Adipose tissue (tissue), 3 donors: ENCODE results near the gene WDR35. TPM values are rescaled to one million over a fixed set of nuclear protein-coding genes. Genes with fewer than 3 reads are reported as not detected.

ENCODE experiments used
- H3K27ac ChIP-seq: one replicate; pipeline ENCODE4 v1.5.1; 2013; ENCODE audit warnings: low read depth, low read length
- WGBS, 3 donors: extraction: QIAGEN DNeasy Blood & Tissue Kit; methylation state at CpG; one replicate each; pipeline ENCODE4 v1.1.7; 2013; 5-methylcytosine and 5-hydroxymethylcytosine counted together
- polyA plus RNA-seq, 3 donors: library from polyadenylated mRNA; stranded (reverse); fragments of 200-250 nt; gene quantifications; one replicate each; pipeline ENCODE4 v1.2.3, GENCODE V29; 2013
- donor health status: healthy with polysubstance abuse.
- donor health status: Bipolar disorder and iron deficiency.
- donor health status: healthy.

The WDR35 gene
- polyA plus RNA-seq, result 1 to 10 TPM; 2.2 to 4.5 (median 2.9) TPM

DNA sequence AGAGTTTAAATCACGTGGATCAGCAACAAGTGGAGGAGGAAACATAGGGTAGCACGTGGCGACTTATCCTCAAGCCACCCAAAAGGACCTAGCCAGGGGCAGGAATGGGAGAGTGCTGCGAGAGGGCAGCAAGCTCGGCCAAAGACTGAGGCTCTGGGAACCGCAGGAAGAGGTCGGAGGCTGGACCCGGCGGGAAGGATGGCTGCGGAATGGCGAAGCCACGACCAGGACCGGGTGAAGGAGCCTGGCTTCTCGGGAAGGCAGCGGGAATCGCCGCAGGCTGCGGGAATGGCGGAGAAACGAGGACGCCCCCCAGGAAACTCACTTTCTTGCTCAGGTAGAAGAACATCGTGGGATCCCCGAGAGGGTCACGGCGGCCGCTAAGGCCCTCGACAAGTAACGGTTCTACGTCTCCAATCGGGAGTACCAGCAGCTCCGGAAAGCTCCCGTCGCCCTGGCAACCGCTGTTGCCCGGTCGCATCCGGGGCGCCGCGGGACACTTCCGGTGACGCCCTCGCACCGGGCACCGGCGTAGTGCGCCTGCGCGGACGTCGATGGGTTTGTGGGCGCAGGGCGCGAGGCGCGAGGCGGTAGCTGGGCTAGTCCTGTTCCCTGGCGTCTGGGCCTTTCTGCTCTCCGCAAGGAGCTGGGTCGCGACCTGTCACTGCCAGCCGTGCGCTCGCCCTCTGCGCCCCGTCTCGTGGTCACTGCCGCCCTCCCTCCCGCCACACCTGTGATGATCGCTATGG is at the start of gene WDR35:
WDR35 (minus strand) TSS at position 439 of the 749 bp plus-strand sequence; CDS start at position 349, 90 bp downstream.
- H3K27ac ChIP-seq, result no peak within 1 kb of the TSS
- 0 to 1% (median 1%) methylated on average over 70 of the region's 70 CpGs for WGBS, 3 donors

DNA sequence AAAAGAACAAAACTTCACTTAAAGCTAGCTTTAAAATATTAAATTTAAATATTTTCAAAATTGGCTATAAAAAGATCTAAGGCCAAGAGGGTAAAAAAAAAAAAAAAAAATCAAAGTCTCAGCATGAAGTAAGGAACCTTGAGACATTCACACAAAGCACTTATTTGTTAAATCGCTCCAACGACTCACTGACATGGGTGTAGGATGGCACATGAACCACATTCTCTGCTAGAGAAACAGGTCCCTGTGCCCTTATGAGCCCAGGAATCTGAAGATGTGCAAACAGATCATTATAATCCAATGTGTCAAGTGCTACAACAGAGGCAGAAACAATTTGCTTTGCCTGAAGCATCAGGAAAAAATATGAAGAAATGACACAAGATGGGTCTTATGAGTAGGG is 47.8 kb upstream of the WDR35 start:
- H3K27ac ChIP-seq, result no peak overlapping the region
- WGBS, 3 donors, result 58 to 77% (median 73%) methylated on average over 2 of the region's 2 CpGs

DNA sequence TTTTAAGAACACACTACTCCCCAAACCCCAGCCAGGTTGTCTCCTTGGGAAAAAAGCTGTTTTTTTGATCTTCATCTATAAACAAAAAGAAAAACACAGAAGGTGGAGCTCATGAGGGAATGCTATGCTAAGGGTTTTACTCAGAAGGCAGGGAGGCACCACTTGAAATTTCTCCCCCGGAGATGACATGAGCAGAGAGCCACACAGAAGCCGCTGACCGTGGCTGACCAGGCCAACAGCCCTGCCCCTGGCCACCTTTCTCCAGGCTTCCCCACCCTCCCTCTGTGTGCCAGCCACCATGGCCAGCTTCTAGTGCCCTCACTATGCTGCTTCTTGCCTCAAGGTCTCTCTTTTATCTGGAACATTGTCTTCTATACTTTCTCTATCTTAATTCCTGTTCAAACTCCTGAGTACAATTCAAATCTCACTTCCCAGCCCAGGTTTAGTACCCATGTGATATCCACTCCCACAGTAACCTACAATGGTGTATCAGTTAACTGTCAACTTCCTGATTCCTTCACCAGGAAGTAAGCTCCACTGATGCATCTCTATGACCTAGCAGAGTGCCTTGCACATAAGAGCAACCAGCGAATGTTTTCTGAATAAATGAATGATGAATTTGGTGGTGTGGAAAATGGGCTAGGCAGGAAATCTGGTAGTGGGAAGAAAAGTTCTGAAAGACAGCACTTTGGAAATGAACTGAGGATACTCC is 46.2 kb upstream of the WDR35 start:
- H3K27ac ChIP-seq, result no peak overlapping the region

DNA sequence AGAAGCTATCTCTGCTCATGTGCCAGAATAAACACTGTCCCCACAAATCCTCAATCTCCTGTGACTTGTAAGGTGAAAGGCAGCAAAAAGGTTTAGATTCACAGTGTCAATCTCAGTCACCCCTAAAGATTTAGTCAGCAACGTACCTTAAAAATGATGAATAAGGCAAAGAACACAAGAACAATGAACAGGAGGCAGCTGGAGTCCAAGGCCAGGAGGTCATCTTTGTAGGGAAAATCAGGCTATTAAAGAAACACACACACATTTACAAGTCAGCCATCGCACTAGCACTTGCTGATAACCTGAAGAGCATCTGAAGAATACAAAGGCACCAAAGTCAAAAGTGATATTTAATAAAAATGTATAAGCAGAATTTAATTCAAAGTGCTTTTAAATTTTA is 44.9 kb upstream of the WDR35 start:
- 50 to 79% (median 71%) methylated on average over 2 of the region's 2 CpGs for WGBS, 3 donors
- no peak overlapping the region for H3K27ac ChIP-seq

More for the DNA sequence above, 46.2 kb upstream of the WDR35 start:
- WGBS, 3 donors, result 57 to 75% (median 66%) methylated on average over 4 of the region's 4 CpGs

DNA sequence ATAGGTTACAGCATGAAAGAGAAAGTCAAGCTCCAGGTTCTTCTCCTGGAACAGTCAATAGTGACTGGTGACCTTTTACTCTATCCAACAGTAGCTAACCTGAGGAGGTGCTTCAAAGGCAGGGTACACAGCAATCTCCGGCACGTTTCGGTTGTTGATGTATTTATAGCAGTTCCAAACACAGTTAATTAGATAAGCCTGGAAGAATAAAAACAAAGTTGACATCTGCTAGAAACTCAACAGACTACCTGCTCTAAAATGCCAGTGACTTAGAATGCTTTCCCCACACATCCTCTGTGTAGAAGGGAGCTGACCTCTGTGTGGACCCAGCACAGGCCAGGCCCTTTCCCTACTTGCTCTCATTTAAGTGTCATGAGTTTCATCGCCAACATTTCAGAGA is 44.3 kb upstream of the WDR35 start:
- H3K27ac ChIP-seq, result no peak overlapping the region
- 41 to 80% (median 79%) methylated on average over 4 of the region's 4 CpGs for WGBS, 3 donors

DNA sequence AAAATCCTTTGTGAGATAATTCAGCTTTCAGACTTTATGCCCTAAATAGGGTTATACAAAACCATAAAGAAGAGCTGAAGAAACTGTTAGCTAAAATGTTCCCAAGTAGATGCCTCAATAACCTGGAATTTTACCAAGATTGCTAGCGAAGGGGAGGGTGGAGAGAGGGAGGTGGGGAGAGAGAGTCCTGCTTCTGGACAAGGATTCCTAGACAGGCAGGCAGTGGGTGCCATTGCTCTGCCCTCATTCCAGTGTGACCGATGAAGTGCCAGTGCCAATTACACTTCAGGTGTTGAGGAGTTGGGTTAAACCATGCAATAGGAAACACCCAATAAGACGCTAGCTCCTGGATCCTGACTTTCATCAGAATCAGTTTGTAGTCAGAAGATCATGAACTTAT is 43.4 kb upstream of the WDR35 start:
- WGBS, 3 donors, result 78 to 90% (median 86%) methylated on average over 3 of the region's 3 CpGs
- no peak overlapping the region for H3K27ac ChIP-seq

DNA sequence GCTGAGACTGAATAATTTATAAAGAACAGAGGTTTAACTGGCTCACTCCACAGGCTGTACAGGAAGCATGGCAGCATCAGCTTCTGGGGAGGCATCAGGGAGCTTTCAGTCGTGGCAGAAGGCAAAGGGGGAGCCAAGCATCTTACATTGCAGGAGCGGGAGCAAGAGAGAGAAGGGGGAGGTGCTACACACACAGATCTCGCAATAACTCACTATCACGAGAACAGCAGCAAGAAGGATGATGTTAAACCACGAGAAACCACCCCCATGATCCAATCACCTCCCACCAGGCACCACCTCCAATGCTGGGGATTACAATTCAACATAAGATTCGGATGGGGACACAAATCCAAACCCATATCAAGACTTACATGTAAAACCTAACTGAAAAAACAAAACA is 40.3 kb upstream of the WDR35 start:
- WGBS, 3 donors, result 80 to 94% (median 87%) methylated on average over 6 of the region's 6 CpGs
- no peak overlapping the region for H3K27ac ChIP-seq

DNA sequence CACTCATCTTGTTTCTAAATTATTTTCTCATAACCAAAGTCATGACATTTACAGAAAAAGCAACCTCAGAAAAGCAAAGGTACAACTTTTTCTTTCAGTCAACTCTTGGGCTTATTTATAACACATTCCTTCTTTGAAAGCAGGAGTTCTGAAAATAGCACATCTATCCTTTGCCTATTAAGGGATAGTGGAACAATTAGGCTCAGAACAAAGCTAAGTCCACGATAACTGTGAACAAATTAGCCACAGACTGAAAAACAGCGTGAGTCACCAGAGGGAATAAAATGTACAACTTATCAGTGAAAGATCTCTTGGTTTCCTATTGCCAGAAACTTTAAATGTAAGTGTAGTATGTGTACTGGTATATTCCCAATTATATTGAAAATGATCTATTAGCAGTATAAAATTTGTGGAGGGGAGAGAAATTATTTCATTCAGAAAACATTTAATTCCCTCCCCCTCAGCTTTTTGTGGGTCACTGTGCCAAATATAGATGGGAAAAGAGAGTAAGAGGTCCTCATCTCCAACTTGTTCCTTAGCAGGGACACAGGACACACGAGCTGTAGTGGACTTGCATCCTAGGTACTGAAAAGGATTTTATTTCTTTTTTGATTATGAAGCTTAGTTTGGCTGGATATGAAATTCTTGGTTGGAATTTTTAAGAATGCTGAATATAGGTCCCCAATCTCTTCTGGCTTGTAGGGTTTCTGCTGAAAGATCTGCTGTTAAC is 38.0 kb upstream of the WDR35 start:
- 73 to 92% (median 86%) methylated on average over 3 of the region's 3 CpGs for WGBS, 3 donors
- H3K27ac ChIP-seq, result no peak overlapping the region

DNA sequence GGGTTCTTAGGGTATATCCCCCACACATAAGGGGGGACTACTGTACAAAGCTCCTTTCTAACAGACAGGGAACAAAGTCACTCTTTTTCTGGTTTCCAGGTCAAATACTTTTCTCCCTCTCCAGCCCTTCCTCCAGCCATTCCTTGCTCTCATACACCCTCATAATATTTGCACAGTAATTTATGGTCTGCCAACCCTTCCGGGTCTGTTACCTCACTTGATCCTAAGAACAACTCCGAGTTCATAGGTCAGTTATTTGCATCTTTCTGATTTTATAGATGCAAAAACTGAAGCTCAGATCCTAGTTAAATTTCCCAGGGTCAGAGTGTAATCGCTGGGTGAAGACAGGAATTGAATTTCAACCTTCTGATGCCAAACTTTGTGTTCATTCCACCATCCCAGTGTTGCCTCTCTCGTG is 37.4 kb upstream of the WDR35 start:
- H3K27ac ChIP-seq, result no peak overlapping the region
- WGBS, 3 donors, result 49 to 72% (median 71%) methylated on average over 4 of the region's 4 CpGs

DNA sequence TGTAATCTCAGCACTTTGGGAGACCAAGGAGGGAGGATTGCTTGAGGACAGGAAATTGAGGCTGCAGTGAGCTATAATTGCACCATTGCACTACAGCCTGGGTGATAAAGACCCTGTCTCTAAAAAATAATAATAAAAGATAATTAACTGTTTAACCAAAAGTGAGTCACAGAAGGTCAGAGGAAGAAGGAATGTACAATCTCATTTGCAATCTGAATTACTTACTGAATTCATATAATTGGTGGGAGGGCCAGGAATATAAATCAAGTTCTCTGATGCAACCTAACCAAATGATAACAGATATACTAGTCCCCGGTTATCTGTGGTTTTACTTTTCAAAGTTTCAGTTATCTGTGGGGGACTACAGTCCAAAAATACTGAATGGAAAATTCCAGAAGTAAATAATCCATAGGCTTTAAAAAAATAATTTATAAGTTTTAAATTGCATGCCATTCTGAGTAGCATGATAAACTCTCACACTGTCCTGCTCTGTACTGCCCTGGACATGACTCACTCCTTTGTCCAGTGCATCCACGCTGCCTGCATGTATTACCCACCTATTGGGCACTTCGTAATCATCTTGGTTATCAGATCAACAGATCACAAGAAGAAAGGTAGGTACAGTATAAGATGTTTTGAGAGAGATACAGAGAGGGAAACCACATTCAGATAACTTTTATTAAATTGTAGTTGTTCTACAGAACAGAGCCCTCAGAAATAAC is 35.3 kb upstream of the WDR35 start:
- WGBS, 3 donors, result 86 to 90% (median 87%) methylated on average over 3 of the region's 3 CpGs

DNA sequence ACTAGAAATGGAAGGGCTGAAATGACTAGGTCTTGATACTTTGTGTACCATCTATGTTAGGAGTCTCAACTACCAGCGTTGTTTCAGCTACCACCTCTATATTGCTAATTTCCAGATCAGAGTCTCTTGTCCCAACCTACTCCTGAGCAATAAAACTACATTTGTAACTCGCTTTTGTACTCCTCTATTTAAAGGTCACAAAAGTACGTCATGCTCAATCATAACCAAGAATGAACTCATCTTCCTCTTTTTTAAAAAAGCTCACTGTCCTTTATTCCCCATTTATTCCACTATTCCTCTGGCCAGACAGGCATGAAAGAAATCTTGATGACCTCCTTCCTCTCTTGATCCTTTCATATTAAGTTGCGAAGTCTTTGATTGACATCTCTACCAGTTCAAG is 33.8 kb upstream of the WDR35 start:
- no peak overlapping the region for H3K27ac ChIP-seq
- 86 to 97% (median 94%) methylated on average over 4 of the region's 4 CpGs for WGBS, 3 donors

More for the DNA sequence above, 35.3 kb upstream of the WDR35 start:
- no peak overlapping the region for H3K27ac ChIP-seq

DNA sequence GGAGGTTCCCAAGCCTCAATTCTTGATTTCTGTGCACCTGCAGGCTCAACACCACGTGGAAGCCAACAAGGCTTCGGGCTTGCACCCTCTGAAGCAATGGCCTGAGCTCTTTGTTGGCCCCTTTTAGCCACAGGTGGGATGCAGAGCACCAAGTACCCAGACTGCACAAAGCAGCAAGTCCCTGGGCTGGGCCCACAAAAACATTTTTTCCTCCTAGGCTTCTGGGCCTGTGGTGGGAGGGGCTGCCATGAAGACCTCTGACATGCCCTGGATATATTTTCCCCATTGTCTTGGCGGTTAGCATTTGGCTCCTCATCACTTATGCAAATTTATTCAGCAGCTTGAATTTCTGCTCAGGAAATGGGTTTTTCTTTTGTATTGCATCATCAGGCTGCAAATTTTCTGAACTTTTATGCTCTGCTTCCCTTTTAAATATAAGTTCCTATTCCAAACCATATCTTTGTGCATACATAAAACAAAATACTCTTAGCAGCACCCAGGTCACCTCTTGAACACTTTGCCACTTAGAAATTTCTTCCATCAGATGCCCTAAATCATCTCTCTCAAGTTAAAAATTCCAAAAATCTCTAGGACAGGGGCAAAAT is 31.6 kb upstream of the WDR35 start:
- H3K27ac ChIP-seq, result no peak overlapping the region

DNA sequence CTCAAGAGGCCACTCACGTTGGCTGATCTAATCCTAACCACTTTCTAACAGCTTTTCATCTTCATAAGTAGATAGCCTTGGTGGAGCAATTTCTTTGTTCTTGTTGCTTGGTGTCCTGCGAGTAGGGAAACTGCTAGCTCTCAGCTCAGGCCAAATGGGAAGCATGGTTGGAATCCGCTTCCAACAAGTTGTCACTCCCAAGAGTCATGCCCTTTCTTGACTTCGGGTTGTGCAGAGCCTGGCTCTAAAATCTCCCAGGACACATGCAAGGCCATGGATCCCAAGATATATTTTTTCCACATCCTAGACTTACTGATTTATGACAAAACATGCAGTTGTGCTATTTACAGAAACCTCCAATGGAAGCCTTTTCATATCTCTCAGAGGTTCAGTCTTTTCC is 29.8 kb upstream of the WDR35 start:
- WGBS, 3 donors, result 69 to 89% (median 89%) methylated on average over 4 of the region's 4 CpGs
- no peak overlapping the region for H3K27ac ChIP-seq

More for the DNA sequence above, 31.6 kb upstream of the WDR35 start:
- WGBS, 3 donors, result 87 to 90% (median 88%) methylated on average over 3 of the region's 3 CpGs

DNA sequence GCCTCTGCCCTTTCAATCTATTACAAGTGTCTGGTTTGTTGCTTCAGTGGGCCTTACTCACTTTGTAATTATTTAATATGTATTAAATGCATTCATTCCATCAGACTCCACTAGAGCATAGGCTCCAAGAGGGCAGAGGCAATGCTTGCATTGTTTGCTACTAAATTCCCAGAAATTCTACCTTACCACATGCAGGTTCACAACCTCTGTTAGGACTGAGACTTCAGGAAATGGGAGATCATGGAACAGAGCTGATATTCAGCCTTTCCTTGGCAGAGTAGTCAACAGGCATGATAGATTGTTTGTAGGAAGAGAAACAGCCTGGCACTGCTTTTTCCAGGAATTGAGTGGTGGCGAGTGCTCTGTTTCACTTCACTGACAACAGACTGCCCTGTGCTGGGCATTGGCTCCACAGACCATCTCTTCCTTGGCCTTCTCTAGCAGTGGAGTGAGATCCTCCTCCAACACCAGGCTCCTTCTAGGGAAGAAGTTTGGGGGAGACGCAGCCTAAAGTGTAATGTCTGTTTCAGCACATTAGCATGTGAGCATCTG is 28.8 kb upstream of the WDR35 start:
- H3K27ac ChIP-seq, result no peak overlapping the region
- 88 to 91% (median 89%) methylated on average over 2 of the region's 2 CpGs for WGBS, 3 donors

DNA sequence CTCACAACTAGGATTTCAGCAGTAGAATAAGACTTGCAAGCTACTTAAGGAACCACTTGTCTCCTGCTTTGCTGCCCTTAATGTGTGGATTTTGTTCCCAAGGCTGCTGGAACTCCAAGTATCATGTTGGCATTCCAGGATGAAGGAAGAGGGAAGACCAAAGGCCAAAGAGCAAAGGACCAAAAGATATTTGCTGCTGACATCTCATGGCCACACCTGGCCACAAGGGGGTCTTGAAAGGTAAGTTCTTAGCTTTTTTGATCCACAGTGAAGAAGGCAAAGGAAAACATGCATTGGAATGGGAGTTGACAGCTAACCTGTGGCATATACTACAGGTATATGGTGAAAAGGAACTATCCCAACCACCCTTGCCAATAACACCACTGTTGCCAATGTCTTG is 26.4 kb upstream of the WDR35 start:
- H3K27ac ChIP-seq, result no peak overlapping the region

DNA sequence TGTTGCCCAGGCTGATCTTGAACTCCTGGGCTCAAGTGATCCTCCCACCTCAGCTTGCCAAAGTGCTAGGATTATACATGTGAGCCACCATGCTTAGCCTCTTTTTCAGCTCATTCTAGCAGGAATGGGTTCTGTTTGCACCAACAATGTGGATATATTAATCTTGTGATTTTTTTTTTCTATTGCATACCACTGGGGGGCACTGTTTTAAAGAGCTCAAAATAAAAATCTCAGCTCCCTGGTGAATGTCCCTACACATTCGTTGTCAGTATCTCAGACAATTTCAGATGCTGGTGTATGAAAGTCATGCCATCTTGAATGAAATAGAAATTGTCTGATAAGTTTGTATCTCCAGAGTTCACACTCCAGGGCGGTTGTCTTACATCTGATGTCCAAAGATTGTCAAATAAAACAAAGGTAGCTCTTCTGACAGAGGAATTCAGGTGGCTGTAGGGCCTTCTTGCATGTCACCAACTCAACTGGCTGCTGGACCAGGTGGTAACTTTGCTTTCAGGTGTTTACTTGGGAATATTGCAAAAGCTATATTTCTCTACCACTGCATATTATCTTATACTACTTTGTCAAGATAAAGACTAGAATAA is 25.7 kb upstream of the WDR35 start:
- WGBS, 3 donors, result 10 to 21% (median 13%) methylated on average over 2 of the region's 2 CpGs
- H3K27ac ChIP-seq, result no peak overlapping the region

DNA sequence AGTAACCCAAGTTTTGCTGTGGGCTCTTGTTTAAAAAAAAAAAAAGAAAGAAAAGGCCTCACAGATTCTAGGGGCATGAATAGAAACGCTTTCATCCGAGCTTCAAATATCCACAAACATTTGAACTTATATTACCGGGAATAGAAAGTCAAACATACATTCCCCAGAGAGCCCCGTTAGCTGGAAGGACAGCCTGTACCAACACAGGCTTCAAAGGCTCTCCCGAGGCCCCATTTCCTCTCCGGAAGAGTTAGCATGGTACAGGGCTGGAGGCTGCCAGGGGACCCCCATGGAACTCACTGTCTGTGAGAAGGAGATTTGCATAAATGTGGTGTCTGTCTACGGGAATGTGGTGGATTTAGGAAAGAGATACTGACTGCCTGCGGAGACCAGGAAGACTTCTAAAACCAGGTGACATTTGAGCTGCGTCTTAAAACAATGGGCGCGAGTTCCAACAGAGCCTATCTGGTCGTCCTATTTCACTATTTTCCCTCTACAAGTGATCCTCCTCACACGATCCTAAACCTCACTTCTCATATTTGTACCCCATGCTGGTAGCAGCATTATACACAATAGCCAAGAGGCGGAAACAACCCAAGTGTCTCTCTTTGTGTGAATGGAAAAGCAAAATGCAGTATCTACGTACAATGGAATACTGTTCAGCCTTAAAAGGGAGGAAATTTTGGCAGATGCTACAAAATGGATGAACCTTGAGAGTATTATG is 23.4 kb upstream of the WDR35 start:
- WGBS, 3 donors, result 49 to 61% (median 50%) methylated on average over 15 of the region's 15 CpGs
- H3K27ac ChIP-seq, result no peak overlapping the region
